HEK293T (cell line): Measurements from ENCODE around the gene HOXB2.

Experiments
- CTCF ChIA-PET: fragments of 350-600 bp; formaldehyde crosslinking; extraction: SDS; loops from one replicate; lab custom pipeline; 2021; ENCODE audit warnings: antibody characterized with exemption, inconsistent platforms; lab: Yijun Ruan, JAX
- POLR2A ChIA-PET: fragments of 350-600 bp; formaldehyde crosslinking; extraction: SDS; loops from one replicate; lab custom pipeline; 2020; ENCODE audit warnings: antibody characterized with exemption, inconsistent platforms; lab: Yijun Ruan, JAX
- DNase-seq: peaks from one replicate; pipeline ENCODE4 v3.0.0; 2012; ENCODE audit warnings: mixed read lengths; ENCODE audit errors: extremely low spot score
- ARNT ChIP-seq: fragments of 450-650 bp; IDR thresholded peaks from 2 replicates; pipeline ENCODE4 v1.6.1; 2017; ENCODE audit warnings: mild to moderate bottlenecking
- BHLHE40 ChIP-seq: fragments of 450-650 bp; IDR thresholded peaks from 2 replicates; pipeline ENCODE4 v1.6.1; 2016; ENCODE audit warnings: mild to moderate bottlenecking, moderate library complexity, borderline replicate concordance
- CTBP1 ChIP-seq: fragments of 450-650 bp; IDR thresholded peaks from 2 replicates; pipeline ENCODE4 v1.6.1; 2016; ENCODE audit warnings: borderline replicate concordance
- ELF4 ChIP-seq: fragments of 450-650 bp; IDR thresholded peaks from 2 replicates; pipeline ENCODE4 v1.6.1; 2017; ENCODE audit warnings: antibody characterized with exemption
- FOXA1 ChIP-seq: fragments of 450-650 bp; IDR thresholded peaks from 2 replicates; pipeline ENCODE4 v1.6.1; 2016; ENCODE audit warnings: mild to moderate bottlenecking
- FOXK2 ChIP-seq: fragments of 450-650 bp; IDR thresholded peaks from 2 replicates; pipeline ENCODE4 v1.6.1; 2016; ENCODE audit warnings: mild to moderate bottlenecking
- FOXM1 ChIP-seq: fragments of 450-650 bp; IDR thresholded peaks from 2 replicates; pipeline ENCODE4 v1.6.1; 2017; ENCODE audit warnings: mild to moderate bottlenecking, borderline replicate concordance
- HDGF ChIP-seq: fragments of 450-650 bp; IDR thresholded peaks from 2 replicates; pipeline ENCODE4 v1.6.1; 2017; ENCODE audit warnings: antibody characterized with exemption, borderline replicate concordance
- L3MBTL2 ChIP-seq: fragments of 450-650 bp; conservative IDR thresholded peaks from 2 replicates; pipeline ENCODE4 v1.6.1; 2016; ENCODE audit warnings: mild to moderate bottlenecking
- LEF1 ChIP-seq: fragments of 450-650 bp; IDR thresholded peaks from 2 replicates; pipeline ENCODE4 v1.6.1; 2017; ENCODE audit warnings: mild to moderate bottlenecking, borderline replicate concordance
- NFRKB ChIP-seq: fragments of 450-650 bp; IDR thresholded peaks from 2 replicates; pipeline ENCODE4 v1.6.1; 2016; ENCODE audit warnings: mild to moderate bottlenecking, moderate library complexity
- PKNOX1 ChIP-seq: fragments of 450-650 bp; IDR thresholded peaks from 2 replicates; pipeline ENCODE4 v1.6.1; 2016
- SP1 ChIP-seq: fragments of 450-650 bp; IDR thresholded peaks from 2 replicates; pipeline ENCODE4 v1.6.1; 2017
- SUZ12 ChIP-seq: fragments of 450-650 bp; IDR thresholded peaks from 2 replicates; pipeline ENCODE4 v1.6.1; 2016; ENCODE audit warnings: mild to moderate bottlenecking
- TARDBP ChIP-seq: fragments of 450-650 bp; IDR thresholded peaks from 2 replicates; pipeline ENCODE4 v1.6.1; 2016
- ZNF384 ChIP-seq: fragments of 450-650 bp; IDR thresholded peaks from 2 replicates; pipeline ENCODE4 v1.6.1; 2016

The HOXB2 gene

GRCh38 chr17:48582750-48583069 is 37.8 kb upstream of the HOXB2 start:
- TF ChIP-seq FOXA1 (no peak), ARNT (no peak), SUZ12 (no peak), BHLHE40 (no peak), FOXK2 (no peak), NFRKB (no peak), FOXM1 (no peak), CTBP1 (no peak), PKNOX1 (no peak), HDGF (no peak), ELF4 (no peak), TARDBP (no peak)
- DNase-seq: no peak
- CTCF ChIA-PET: interaction anchor here (1.0 to 1.1 kb wide), 3 partner anchors 91 to 248 kb away, joined by 3 to 4 read pairs (median 3); no protein-coding TSS in a partner anchor
- POLR2A ChIA-PET: interaction anchor here (1.0 to 1.3 kb wide), 2 partner anchors 30 to 36 kb away, joined by 3 to 5 read pairs; no protein-coding TSS in a partner anchor

- TF ChIP-seq TARDBP (no peak), ZNF384 (no peak; the same call in 1 of the 2 replicates), FOXK2 (no peak), L3MBTL2 (0 out of 2 replicates have a peak, but pooled peaks have one; percentile 29), FOXM1 (no peak), PKNOX1 (peak; percentile 70)
- ChIA-PET CTCF (interaction anchor here (0.6 kb wide), 2 partner anchors 24 to 87 kb away, joined by 3 read pairs; no protein-coding TSS in a partner anchor), POLR2A (no interaction called here)
- DNase-seq: no peak
Observed at GRCh38 chr17:48579760-48580554, 35.0 kb upstream of the HOXB2 start.

GRCh38 chr17:48579471-48579759 is 34.5 kb upstream of the HOXB2 start:
- POLR2A ChIA-PET: interaction anchor here (0.9 to 3.4 kb wide), 2 partner anchors 10 to 17 kb away, joined by 3 to 19 read pairs; partner anchors contain the start of gene HOXB3
- CTCF ChIA-PET: interaction anchor here (0.6 kb wide), 2 partner anchors 23 to 87 kb away, joined by 3 read pairs; no protein-coding TSS in a partner anchor
- no peak for DNase-seq
- TF ChIP-seq ZNF384 (no peak), BHLHE40 (no peak), SP1 (no peak), TARDBP (no peak), PKNOX1 (no peak), SUZ12 (no peak), HDGF (no peak), NFRKB (no peak)

- CTCF ChIA-PET: interaction anchor here (0.8 kb wide), 1 partner anchor 37 kb away, joined by 4 read pairs; no protein-coding TSS in a partner anchor
Observed at GRCh38 chr17:48578616-48579470, 33.9 kb upstream of the HOXB2 start.

More at GRCh38 chr17:48578616-48579470, 33.9 kb upstream of the HOXB2 start:
- POLR2A ChIA-PET: interaction anchor here (0.9 to 3.4 kb wide), 2 partner anchors 10 to 16 kb away, joined by 3 to 19 read pairs; partner anchors contain the start of gene HOXB3
- DNase-seq: no peak
- no peak for TF ChIP-seq FOXM1
- no peak for TF ChIP-seq BHLHE40
- no peak for TF ChIP-seq ARNT
- no peak for TF ChIP-seq FOXA1
- no peak for TF ChIP-seq ZNF384
- TF ChIP-seq SUZ12: no peak
- TF ChIP-seq ELF4: no peak
- TF ChIP-seq NFRKB: no peak
- TF ChIP-seq L3MBTL2: no peak
- TF ChIP-seq PKNOX1: no peak
- no peak for TF ChIP-seq TARDBP
- TF ChIP-seq CTBP1: no peak
- no peak for TF ChIP-seq FOXK2
- no peak for TF ChIP-seq HDGF
- TF ChIP-seq SP1: no peak
- no peak for TF ChIP-seq LEF1
